Right lobe of liver (tissue), 6 donors: ENCODE data around the gene EFCAB5. TPM values are rescaled to one million over a fixed set of nuclear protein-coding genes. Genes with fewer than 3 reads are reported as not detected.

Source experiments
- ATAC-seq, 4 donors: fragments of 200-7000 bp; cut with Tn5 transposase; one replicate each; pipeline ENCODE4 v1.9.1; 2020; ENCODE audit warnings: mild to moderate bottlenecking in 4 of 4, moderate library complexity in 4 of 4
- DNase-seq, 3 donors: peaks; one replicate each; pipeline ENCODE4 v3.0.0-alpha.2; 2020
- H3K27ac ChIP-seq, 3 donors: fragments of 200-600 bp; one replicate each; pipeline ENCODE4 v1.8.0; 2022
- H3K27me3 ChIP-seq, 2 donors: fragments of 200-600 bp; one replicate each; pipeline ENCODE4 v1.8.0; 2022
- H3K36me3 ChIP-seq, 4 donors: fragments of 200-600 bp; sonication (generic) in 1 of 4; one replicate each; pipeline versions ENCODE4 v1.5.1 to v1.8.0; 2017 to 2022; ENCODE audit warnings: control low read depth in 1 of 4
- H3K4me1 ChIP-seq, 4 donors: fragments of 200-600 bp; sonication (generic) in 1 of 4; one replicate each; pipeline versions ENCODE4 v1.5.1 to v1.8.0; 2017 to 2022; ENCODE audit warnings: control low read depth in 1 of 4
- H3K4me3 ChIP-seq, 3 donors: fragments of 200-600 bp; one replicate each; pipeline ENCODE4 v1.8.0; 2022
- H3K9me3 ChIP-seq, 4 donors: fragments of 200-600 bp; sonication (generic) in 1 of 4; one replicate each; pipeline versions ENCODE4 v1.5.1 to v1.8.0; 2017 to 2022; ENCODE audit warnings: control low read depth in 1 of 4
- POLR2A ChIP-seq: fragments of 450-650 bp; IDR thresholded peaks from one replicate; pipeline ENCODE4 v1.6.1; 2017; ENCODE audit warnings: antibody characterized with exemption, mild to moderate bottlenecking
- WGBS: methylation state at CpG from one replicate; pipeline ENCODE4 v1.1.6; 2018; ENCODE audit warnings: low coverage, low lambda C conversion rate; ENCODE audit not compliant: insufficient coverage; ENCODE audit errors: missing lambda C conversion rate; 5-methylcytosine and 5-hydroxymethylcytosine counted together
- intact Hi-C, 2 donors: fragments of 100-400 bp; cut with DNase I; formaldehyde crosslinking; loops; one replicate each; pipeline versions ENCODE4 v1.11.2 to v1.14.1; 2022
- total RNA-seq, 6 experiments: library from RNA; depleted of rRNA in 2 of 6; stranded (reverse); fragments of >200 nt in 2 of 6; fragmentation: NEBNext Ultra II Directional in 3 of 6; extraction: Animal tissue kit (Norgen Biotek cat#: 25700) in 3 of 6; gene quantifications; one replicate each; pipeline versions ENCODE4 v1.1.0 to v1.2.4, GENCODE V29; 2016 to 2023
- TF ChIP-seq, protein P1 (sequence below), 4 donors: fragments of 200-600 bp in 3 of 4; fragments of 450-650 bp in 1 of 4; IDR thresholded peaks; one replicate each; pipeline versions ENCODE4 v1.5.1 to v1.8.0; 2016 to 2022; ENCODE audit warnings: antibody characterized with exemption in 4 of 4, mild to moderate bottlenecking in 2 of 4
- donor health status: DM: no; HTN: yes; CAD: no.
- donor health status: DM: no; HTN: no; CAD: no.
- donor health status: DM: no; HTN: no; CAD: no.
- donor health status: DM: no; HTN: yes; CAD: no.
- donor health status: DM: no; HTN: yes; CAD: no.

Gene EFCAB5
- total RNA-seq, 6 experiments from 2014 or later: 0.32 TPM; not detected in 5

DNA sequence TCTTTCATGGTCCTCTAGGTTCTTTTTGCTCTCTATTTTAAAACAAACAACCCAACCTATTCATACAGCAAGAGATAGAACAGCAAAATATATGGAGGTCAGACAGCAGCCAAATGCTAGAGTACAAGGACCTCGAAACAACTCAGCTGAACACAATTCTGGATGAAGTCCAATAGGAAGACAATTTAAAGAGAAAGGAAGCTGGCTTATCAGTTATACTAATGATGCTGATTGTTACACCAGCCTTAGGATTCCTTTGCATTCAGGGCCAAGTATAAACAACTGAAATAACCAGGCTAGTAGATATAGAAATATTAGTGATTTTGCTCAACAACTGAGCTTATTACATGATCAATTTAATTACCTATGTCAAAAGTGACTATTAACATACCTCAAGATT lies 13.9 kb upstream of the EFCAB5 start:
- H3K4me1 ChIP-seq: peaks cover 0 to 17% (median 3%) of the 10 kb centered on the region in 4 donors
- 0% methylated on average over 1 of the region's 1 CpG for WGBS
- no peak overlapping the region for H3K27ac ChIP-seq
- no peaks in the 10 kb centered on the region for H3K27me3 ChIP-seq
- no peak for ATAC-seq
- no peak overlapping the region for H3K4me3 ChIP-seq
- no peak for DNase-seq
- no peak for TF ChIP-seq POLR2A
- TF ChIP-seq, protein P1, sequence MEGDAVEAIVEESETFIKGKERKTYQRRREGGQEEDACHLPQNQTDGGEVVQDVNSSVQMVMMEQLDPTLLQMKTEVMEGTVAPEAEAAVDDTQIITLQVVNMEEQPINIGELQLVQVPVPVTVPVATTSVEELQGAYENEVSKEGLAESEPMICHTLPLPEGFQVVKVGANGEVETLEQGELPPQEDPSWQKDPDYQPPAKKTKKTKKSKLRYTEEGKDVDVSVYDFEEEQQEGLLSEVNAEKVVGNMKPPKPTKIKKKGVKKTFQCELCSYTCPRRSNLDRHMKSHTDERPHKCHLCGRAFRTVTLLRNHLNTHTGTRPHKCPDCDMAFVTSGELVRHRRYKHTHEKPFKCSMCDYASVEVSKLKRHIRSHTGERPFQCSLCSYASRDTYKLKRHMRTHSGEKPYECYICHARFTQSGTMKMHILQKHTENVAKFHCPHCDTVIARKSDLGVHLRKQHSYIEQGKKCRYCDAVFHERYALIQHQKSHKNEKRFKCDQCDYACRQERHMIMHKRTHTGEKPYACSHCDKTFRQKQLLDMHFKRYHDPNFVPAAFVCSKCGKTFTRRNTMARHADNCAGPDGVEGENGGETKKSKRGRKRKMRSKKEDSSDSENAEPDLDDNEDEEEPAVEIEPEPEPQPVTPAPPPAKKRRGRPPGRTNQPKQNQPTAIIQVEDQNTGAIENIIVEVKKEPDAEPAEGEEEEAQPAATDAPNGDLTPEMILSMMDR (IDR thresholded peaks at IDR 0.05): no peak
- H3K9me3 ChIP-seq: no peaks in the 10 kb centered on the region
- H3K36me3 ChIP-seq: no peaks in the 10 kb centered on the region
- intact Hi-C loops: no loop called here

DNA sequence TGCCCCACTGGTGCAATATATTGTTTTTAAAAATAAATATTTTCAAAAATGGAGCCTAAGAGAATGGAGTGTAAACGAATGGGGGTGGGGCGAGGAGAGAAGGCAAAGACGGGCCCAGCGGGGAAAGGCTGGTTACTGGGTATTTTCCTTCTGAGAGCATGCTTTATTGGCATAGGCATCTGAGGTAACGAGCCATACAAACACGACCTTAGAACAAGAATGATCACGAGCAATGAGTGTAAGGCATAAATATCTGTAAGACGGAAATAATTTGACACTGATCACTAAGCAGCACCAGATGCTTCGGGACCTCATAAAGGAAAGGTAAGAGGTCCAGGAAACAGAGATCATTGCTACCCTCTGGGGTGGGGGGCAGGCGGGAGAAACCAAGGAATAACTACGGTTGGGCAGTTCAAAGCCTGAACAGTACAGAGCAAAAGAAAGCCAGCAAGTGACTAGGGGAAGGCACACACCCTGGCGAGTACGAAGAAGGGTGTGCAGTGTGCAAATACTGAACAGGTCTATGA lies 12.4 kb upstream of the EFCAB5 start:
- H3K4me3 ChIP-seq: peak overlapping the region; percentile 69 to 79 (median 71)
- H3K36me3 ChIP-seq: no peaks in the 10 kb centered on the region
- under 1% methylated on average over 13 of the region's 13 CpGs for WGBS
- no peaks in the 10 kb centered on the region for H3K9me3 ChIP-seq
- TF ChIP-seq, protein P1 (IDR thresholded peaks at IDR 0.05): no peak
- H3K27me3 ChIP-seq: no peaks in the 10 kb centered on the region
- ATAC-seq: peak in 1 of 4 donors; percentile 25
- H3K27ac ChIP-seq: peak overlapping the region; percentile 46 to 84 (median 75)
- no peak for DNase-seq
- peaks cover 0 to 17% (median 3%) of the 10 kb centered on the region in 4 donors for H3K4me1 ChIP-seq
- intact Hi-C loops: no loop called here

DNA sequence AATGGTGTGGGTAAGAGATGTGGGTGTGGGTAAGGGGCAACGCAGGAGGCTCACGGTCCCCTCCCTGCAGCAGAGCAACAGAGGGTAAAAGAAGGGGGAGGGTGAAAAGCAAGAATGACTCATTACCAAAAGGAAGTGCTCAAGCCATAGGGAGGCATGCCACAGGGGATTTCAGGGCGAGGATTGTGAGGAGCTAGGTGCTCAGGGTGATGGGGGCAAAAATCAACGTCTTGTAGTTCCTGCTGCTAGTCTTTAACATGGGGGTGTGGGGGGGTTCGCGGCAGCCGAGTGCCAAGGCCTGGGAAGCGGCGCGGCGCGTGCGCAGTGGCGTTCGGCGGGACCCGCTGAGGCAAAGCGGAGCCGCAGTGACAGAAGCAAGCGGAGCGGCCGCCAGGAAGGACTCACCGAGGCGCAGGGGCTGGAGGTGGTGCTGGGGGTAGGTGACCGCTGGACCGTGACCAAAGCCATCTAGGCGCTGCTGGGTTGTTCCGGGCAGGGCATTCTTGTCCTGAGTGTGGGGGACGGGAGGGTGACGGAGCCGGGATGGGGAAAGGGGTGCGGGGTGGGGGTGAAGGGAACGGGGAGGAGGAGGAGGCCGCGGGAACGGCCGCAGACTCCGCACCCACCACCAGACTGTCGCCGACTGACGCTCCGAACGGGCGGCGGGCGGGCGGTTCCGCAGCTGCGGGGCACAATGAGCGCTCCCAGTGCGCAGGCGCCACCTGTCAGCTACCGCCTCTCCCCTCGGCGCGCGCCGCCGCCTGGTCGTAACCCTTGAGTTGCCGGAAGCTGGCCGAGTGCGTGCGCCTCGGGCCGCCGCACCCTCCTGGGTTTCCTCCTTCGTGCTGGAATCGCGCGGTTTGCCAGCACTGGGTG lies 11.7 kb upstream of the EFCAB5 start, which contains the start of gene SSH2:
Gene SSH2 (minus strand): TSS at position 696 of the 876 bp plus-strand sequence. CDS start 228 bp downstream, at position 468.
- Histone ChIP-seq H3K36me3 (no peaks in the 10 kb centered on the region), H3K4me1 (peaks cover 0 to 17% (median 3%) of the 10 kb centered on the region in 4 donors), H3K4me3 (peak within 1 kb of the TSS; percentile 69 to 79 (median 71)), H3K27ac (peak within 1 kb of the TSS; percentile 46 to 84 (median 75)), H3K9me3 (no peaks in the 10 kb centered on the region), H3K27me3 (no peaks in the 10 kb centered on the region)
- DNase-seq (peak; percentile 91 to 93 (median 92)), ATAC-seq (peak; percentile 88 to 93 (median 92))
- TF ChIP-seq, protein P1 (IDR thresholded peaks at IDR 0.05): no peak
- peak; percentile 66 for TF ChIP-seq POLR2A
- WGBS: 0% methylated on average over 25 of the region's 71 CpGs
- intact Hi-C loops: loop anchor here in 1 of 2 donors (5.0 kb wide), 1 partner anchor 122 kb away; no protein-coding TSS in a partner anchor

DNA sequence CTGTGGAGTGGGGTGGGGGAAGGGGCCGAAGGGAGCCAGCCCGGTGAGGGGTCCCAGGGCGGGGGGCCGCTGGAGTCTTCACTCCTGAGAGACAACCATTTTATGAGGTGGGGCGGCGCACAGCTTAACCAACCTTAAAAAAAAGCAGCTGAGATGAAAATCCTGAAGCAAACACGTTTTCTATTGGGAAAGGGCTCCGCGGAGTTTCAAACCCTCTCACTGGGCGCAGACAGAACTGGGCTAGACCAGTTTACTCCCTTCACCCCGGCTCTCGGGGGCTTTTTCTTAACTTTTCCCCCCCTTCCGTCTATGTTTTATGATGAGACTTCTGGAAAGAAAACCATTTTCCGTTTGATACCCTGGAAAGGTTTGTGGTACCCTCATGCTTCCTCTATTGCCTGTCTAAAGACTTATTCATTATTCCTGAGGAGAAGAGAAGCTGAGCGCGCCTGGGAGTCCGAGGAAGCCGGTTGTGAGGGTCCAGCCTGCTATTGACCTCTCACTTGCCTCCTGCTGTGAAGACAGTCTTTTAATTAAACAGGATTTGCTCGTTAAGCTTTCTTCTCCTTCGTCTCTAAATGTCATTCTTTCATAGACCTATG lies 10.9 kb upstream of the EFCAB5 start:
- WGBS: 0% methylated on average over 14 of the region's 20 CpGs
- TF ChIP-seq, protein P1 (IDR thresholded peaks at IDR 0.05): no peak
- no peak for TF ChIP-seq POLR2A
- H3K27ac ChIP-seq: peak overlapping the region; percentile 46 to 84 (median 75)
- intact Hi-C loops: loop anchor here in 1 of 2 donors (5.0 kb wide), 1 partner anchor 123 kb away; no protein-coding TSS in a partner anchor
- ATAC-seq: peak; percentile 33 to 52 (median 52)
- no peaks in the 10 kb centered on the region for H3K9me3 ChIP-seq
- peaks cover 0 to 17% (median 3%) of the 10 kb centered on the region in 4 donors for H3K4me1 ChIP-seq
- H3K4me3 ChIP-seq: peak overlapping the region; percentile 69 to 79 (median 71)
- no peaks in the 10 kb centered on the region for H3K36me3 ChIP-seq
- DNase-seq: peak in 1 of 3 donors; percentile 23
- no peaks in the 10 kb centered on the region for H3K27me3 ChIP-seq
